IgD-negative memory B cell (primary cell): Measurements from ENCODE around the gene CPA5. TPM values are rescaled to one million over a fixed set of nuclear protein-coding genes. Genes with fewer than 3 reads are reported as not detected.

Source experiments
- H3K27ac Mint-ChIP-seq, 3 donors: one replicate each; pipeline ENCODE4 v1.8.0; 2020 to 2022; ENCODE audit warnings: mild to moderate bottlenecking in 3 of 3, mixed read lengths in 3 of 3, moderate library complexity in 1 of 3
- H3K27me3 Mint-ChIP-seq: one replicate; pipeline ENCODE4 v1.8.0; 2021; ENCODE audit warnings: mixed read lengths
- H3K36me3 Mint-ChIP-seq: one replicate; pipeline ENCODE4 v1.8.0; 2020; ENCODE audit warnings: mild to moderate bottlenecking, mixed read lengths
- H3K4me1 Mint-ChIP-seq, 3 donors: one replicate each; pipeline ENCODE4 v1.8.0; 2020 to 2022; ENCODE audit warnings: mixed read lengths in 3 of 3, mild to moderate bottlenecking in 1 of 3
- H3K4me3 Mint-ChIP-seq, 4 donors: one replicate each; pipeline ENCODE4 v1.8.0; 2020 to 2022; ENCODE audit warnings: mild to moderate bottlenecking in 4 of 4, mixed read lengths in 4 of 4, moderate library complexity in 3 of 4
- H3K9me3 Mint-ChIP-seq, 3 donors: one replicate each; pipeline ENCODE4 v1.8.0; 2020 to 2021; ENCODE audit warnings: mixed read lengths in 3 of 3, mild to moderate bottlenecking in 1 of 3
- polyA plus RNA-seq: library from polyadenylated mRNA; unstranded; fragments of 300-500 nt; fragmentation: Illumina TruSeq; gene quantifications from one replicate; pipeline ENCODE4 v1.2.3, GENCODE V29; 2021

Gene CPA5
- not detected for polyA plus RNA-seq

GRCh38 chr7:130344271-130344866 lies at the start of gene CPA5:
TSS of gene CPA5 (plus strand) at chr7:130344816. CDS start at chr7:130346486, 1,670 bp downstream.
- Mint-ChIP-seq H3K4me3 (no peak within 1 kb of the TSS), H3K4me1 (no peaks in the 10 kb centered on the region), H3K27ac (no peak within 1 kb of the TSS), H3K27me3 (peaks cover 3% of the 10 kb centered on the region), H3K36me3 (no peaks in the 10 kb centered on the region), H3K9me3 (peaks cover 0 to 2% (median 0%) of the 10 kb centered on the region in 3 donors)

DNA sequence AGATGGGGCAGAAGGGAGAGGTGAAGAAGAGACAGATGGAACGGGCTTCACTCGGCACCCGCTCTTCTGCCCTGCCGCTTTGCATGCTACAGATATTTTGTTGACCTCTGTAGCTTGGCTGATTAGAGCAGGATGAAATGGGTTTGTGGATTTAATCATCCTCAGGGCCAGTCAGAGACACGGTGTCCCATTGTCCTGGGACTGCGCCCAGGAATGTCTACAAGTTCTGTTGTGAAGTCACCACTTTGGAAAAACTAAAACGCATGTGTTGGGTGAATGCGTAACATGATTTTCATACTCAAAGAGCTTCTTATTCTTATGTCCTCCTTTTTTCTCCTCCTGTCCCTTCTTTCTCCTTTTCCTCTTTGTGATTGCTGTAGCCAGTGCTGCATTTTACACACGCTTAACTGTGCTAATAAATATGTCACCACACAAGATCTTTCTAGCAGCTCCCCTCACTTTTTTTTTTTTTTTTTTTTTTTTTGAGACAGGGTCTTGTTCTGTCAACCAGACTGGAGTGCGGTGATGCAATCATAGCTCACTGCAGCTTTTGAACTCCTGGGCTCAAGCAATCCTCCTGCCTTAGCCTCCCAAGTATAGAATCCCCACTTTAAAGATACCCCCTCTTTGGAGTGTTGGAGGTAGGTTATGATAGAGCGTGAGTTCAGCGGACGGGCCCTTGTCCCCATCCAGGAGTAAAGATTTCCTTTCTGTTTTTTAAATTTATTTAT lies 48.2 kb upstream of the CPA5 start:
- H3K36me3 Mint-ChIP-seq: no peaks in the 10 kb centered on the region
- no peaks in the 10 kb centered on the region for H3K27me3 Mint-ChIP-seq
- no peak overlapping the region for H3K27ac Mint-ChIP-seq
- no peak overlapping the region for H3K4me3 Mint-ChIP-seq
- no peaks in the 10 kb centered on the region for H3K9me3 Mint-ChIP-seq
- H3K4me1 Mint-ChIP-seq: peaks cover 0 to 7% (median 4%) of the 10 kb centered on the region in 3 donors

- peaks cover 3% of the 10 kb centered on the region for H3K27me3 Mint-ChIP-seq
These were observed 46.7 kb upstream of the CPA5 start for GRCh38 chr7:130297628-130298543.

GRCh38 chr7:130298544-130299326 lies 45.9 kb upstream of the CPA5 start:
- no peak overlapping the region for H3K27ac Mint-ChIP-seq
- H3K27me3 Mint-ChIP-seq: peaks cover 3% of the 10 kb centered on the region
- no peaks in the 10 kb centered on the region for H3K9me3 Mint-ChIP-seq
- H3K36me3 Mint-ChIP-seq: no peaks in the 10 kb centered on the region
- H3K4me1 Mint-ChIP-seq: peaks cover 0 to 2% (median 0%) of the 10 kb centered on the region in 3 donors
- H3K4me3 Mint-ChIP-seq: no peak overlapping the region

More at GRCh38 chr7:130297628-130298543, 46.7 kb upstream of the CPA5 start:
- H3K4me1 Mint-ChIP-seq: peaks cover 0 to 7% (median 4%) of the 10 kb centered on the region in 3 donors
- no peak overlapping the region for H3K27ac Mint-ChIP-seq
- H3K4me3 Mint-ChIP-seq: no peak overlapping the region
- H3K9me3 Mint-ChIP-seq: no peaks in the 10 kb centered on the region
- H3K36me3 Mint-ChIP-seq: no peaks in the 10 kb centered on the region

GRCh38 chr7:130299866-130300265 lies 44.8 kb upstream of the CPA5 start:
- Mint-ChIP-seq H3K36me3 (no peaks in the 10 kb centered on the region), H3K4me1 (no peaks in the 10 kb centered on the region), H3K27ac (no peak overlapping the region), H3K27me3 (peaks cover 3% of the 10 kb centered on the region), H3K9me3 (no peaks in the 10 kb centered on the region), H3K4me3 (no peak overlapping the region)

GRCh38 chr7:130301501-130302020 lies 43.1 kb upstream of the CPA5 start:
- no peak overlapping the region for H3K4me3 Mint-ChIP-seq
- no peaks in the 10 kb centered on the region for H3K4me1 Mint-ChIP-seq
- no peak overlapping the region for H3K27ac Mint-ChIP-seq

DNA sequence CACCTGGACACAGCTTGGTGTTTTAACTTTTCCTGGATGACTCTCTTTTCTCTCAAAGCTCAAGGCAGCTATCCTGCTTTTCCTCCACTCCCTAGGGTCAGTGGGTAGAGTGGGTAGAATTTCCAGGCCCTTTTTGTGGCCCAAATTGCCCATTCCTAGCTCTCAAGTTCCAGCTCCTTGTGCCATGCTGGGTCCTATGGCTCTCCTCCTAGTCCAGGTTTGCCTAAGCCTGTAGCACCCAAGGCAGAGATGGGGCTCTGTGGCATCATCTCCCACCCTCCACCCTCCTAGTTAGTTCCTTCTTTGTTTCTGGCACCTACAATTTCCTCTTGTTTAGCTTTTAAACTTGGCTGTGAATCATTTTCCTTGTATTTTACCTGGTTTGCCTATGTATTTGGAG lies 42.0 kb upstream of the CPA5 start:
- Mint-ChIP-seq H3K9me3 (no peaks in the 10 kb centered on the region), H3K27ac (no peak overlapping the region), H3K4me1 (no peaks in the 10 kb centered on the region), H3K4me3 (no peak overlapping the region), H3K27me3 (peaks cover 3% of the 10 kb centered on the region), H3K36me3 (no peaks in the 10 kb centered on the region)

More at GRCh38 chr7:130301501-130302020, 43.1 kb upstream of the CPA5 start:
- no peaks in the 10 kb centered on the region for H3K36me3 Mint-ChIP-seq
- H3K9me3 Mint-ChIP-seq: no peaks in the 10 kb centered on the region
- peaks cover 3% of the 10 kb centered on the region for H3K27me3 Mint-ChIP-seq

DNA sequence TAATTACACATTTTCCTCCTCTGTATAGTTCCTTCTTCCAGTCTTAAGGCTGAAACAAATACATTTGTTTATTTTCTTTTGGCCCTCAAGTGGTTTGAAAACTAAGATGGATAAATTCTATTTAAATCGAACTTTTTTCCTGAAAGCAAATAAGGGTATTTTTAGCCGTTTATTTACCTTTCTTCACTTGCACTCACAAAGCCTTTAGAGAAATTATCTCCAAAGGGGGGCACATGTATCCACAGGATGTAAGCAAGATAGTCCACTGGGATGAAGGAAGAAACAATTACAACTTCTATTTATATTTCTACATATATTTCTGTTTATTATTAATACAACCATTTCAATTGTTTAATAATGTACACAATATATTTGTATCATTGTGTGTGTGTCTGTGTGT lies 41.5 kb upstream of the CPA5 start:
- Mint-ChIP-seq H3K4me3 (no peak overlapping the region), H3K27me3 (peaks cover 3% of the 10 kb centered on the region), H3K27ac (no peak overlapping the region), H3K9me3 (no peaks in the 10 kb centered on the region), H3K36me3 (no peaks in the 10 kb centered on the region), H3K4me1 (no peaks in the 10 kb centered on the region)

DNA sequence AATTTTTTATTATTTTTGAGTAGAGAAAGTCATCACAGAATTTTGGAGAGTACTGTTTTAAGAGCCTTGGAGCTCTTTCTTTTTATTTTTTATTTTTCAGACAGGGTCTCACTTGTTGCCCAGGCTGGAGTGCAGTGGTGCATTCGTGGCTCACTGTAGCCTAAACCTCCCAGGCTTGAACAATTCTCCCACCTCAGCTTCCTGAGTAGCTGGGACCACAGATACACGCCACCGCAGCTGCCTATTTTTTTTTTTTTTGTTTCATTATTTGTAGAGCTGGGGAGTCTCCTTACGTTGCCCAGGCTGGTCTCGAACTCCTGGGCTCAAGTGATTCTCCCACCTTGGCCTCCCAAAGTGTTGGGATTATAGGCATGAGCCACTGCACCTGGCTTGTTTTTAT lies 41.1 kb upstream of the CPA5 start:
- no peak overlapping the region for H3K27ac Mint-ChIP-seq
- H3K9me3 Mint-ChIP-seq: no peaks in the 10 kb centered on the region
- H3K36me3 Mint-ChIP-seq: no peaks in the 10 kb centered on the region
- no peaks in the 10 kb centered on the region for H3K4me1 Mint-ChIP-seq
- H3K4me3 Mint-ChIP-seq: no peak overlapping the region
- peaks cover 3% of the 10 kb centered on the region for H3K27me3 Mint-ChIP-seq

- H3K9me3 Mint-ChIP-seq: no peaks in the 10 kb centered on the region
- H3K4me1 Mint-ChIP-seq: no peaks in the 10 kb centered on the region
These were observed 40.6 kb upstream of the CPA5 start for GRCh38 chr7:130303982-130304381.

DNA sequence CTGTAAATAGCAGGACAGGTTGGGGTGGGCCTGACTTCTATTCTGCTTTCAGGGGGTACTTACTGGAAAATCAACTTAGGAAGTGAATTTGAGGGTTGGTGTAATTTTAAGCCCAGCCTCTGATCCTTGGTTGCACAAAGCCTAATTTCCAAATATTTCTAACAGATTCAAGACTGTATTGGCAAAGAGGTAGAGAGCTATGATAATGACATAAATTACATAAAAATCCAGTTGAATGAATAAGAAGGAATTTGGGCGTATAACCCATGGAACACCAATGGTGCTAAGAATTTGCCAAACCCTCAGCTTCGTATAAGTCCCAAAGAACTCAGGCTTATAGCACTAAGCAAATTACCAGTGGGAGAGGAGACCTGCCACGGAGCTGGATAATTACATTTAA lies 39.7 kb upstream of the CPA5 start:
- H3K27me3 Mint-ChIP-seq: peaks cover 3% of the 10 kb centered on the region
- no peaks in the 10 kb centered on the region for H3K9me3 Mint-ChIP-seq
- no peaks in the 10 kb centered on the region for H3K36me3 Mint-ChIP-seq
- no peak overlapping the region for H3K4me3 Mint-ChIP-seq
- no peaks in the 10 kb centered on the region for H3K4me1 Mint-ChIP-seq
- H3K27ac Mint-ChIP-seq: no peak overlapping the region

More at GRCh38 chr7:130303982-130304381, 40.6 kb upstream of the CPA5 start:
- Mint-ChIP-seq H3K4me3 (no peak overlapping the region), H3K27me3 (peaks cover 3% of the 10 kb centered on the region), H3K27ac (no peak overlapping the region), H3K36me3 (no peaks in the 10 kb centered on the region)

- H3K36me3 Mint-ChIP-seq: no peaks in the 10 kb centered on the region
- H3K4me3 Mint-ChIP-seq: no peak overlapping the region
- no peaks in the 10 kb centered on the region for H3K9me3 Mint-ChIP-seq
- H3K27me3 Mint-ChIP-seq: peaks cover 3% of the 10 kb centered on the region
- no peak overlapping the region for H3K27ac Mint-ChIP-seq
- no peaks in the 10 kb centered on the region for H3K4me1 Mint-ChIP-seq
These were observed 39.1 kb upstream of the CPA5 start for GRCh38 chr7:130305433-130306042.

DNA sequence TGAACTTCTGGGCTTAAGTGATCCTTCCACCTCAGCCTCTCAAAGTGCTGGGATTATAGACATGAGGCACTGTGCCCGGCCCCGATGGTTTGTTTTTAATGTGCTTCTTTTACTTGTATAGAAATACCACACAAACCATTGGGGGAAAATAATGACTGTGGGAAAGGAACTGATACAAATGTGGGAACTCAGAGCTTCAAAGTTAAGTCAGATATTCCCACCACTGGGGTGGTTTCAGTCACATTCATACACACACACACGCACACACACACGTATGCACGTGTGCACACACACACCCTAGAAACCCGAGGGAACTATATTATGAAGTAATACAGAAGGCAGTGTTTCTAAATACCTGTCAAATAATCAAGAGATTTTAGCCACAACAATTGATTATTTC lies 34.6 kb upstream of the CPA5 start:
- H3K4me1 Mint-ChIP-seq: no peaks in the 10 kb centered on the region
- H3K9me3 Mint-ChIP-seq: no peaks in the 10 kb centered on the region
- no peaks in the 10 kb centered on the region for H3K36me3 Mint-ChIP-seq
- H3K27ac Mint-ChIP-seq: no peak overlapping the region
- H3K4me3 Mint-ChIP-seq: no peak overlapping the region
- no peaks in the 10 kb centered on the region for H3K27me3 Mint-ChIP-seq

GRCh38 chr7:130314305-130314704 lies 30.3 kb upstream of the CPA5 start:
- Mint-ChIP-seq H3K9me3 (no peaks in the 10 kb centered on the region), H3K27ac (no peak overlapping the region), H3K27me3 (peaks cover 6% of the 10 kb centered on the region), H3K4me1 (no peaks in the 10 kb centered on the region), H3K36me3 (no peaks in the 10 kb centered on the region), H3K4me3 (no peak overlapping the region)
